Calu3 (cell line): ENCODE data around the gene NPHP4. TPM values are rescaled to one million over a fixed set of nuclear protein-coding genes. Genes with fewer than 3 reads are reported as not detected.

Experiments
- BruUV-seq: library from RNA; stranded (reverse); fragments of 400-500 nt; replicated peaks from 2 replicates; lab custom pipeline; 2021; lab: Mats Ljungman, UMichigan
- CTCF ChIA-PET: fragments of 300-600 bp; sonication (Branson Sonifier 250); formaldehyde crosslinking; loops from one replicate; lab custom pipeline; 2022; ENCODE audit warnings: antibody characterized with exemption; lab: Charles Lee
- DNase-seq: peaks from one replicate; pipeline ENCODE4 v3.0.0; 2022
- H3K27ac Mint-ChIP-seq: one replicate; pipeline ENCODE4 v1.8.0; 2022; ENCODE audit warnings: mixed read lengths; ENCODE audit not compliant: unreplicated experiment
- H3K27me3 Mint-ChIP-seq: one replicate; pipeline ENCODE4 v1.8.0; 2022; ENCODE audit warnings: mixed read lengths; ENCODE audit not compliant: unreplicated experiment
- H3K36me3 Mint-ChIP-seq: one replicate; pipeline ENCODE4 v1.8.0; 2022; ENCODE audit warnings: mild to moderate bottlenecking, moderate library complexity, mixed read lengths; ENCODE audit not compliant: insufficient read depth, unreplicated experiment
- H3K4me1 Mint-ChIP-seq: one replicate; pipeline ENCODE4 v1.8.0; 2022; ENCODE audit warnings: mild to moderate bottlenecking, low read depth, mixed read lengths; ENCODE audit not compliant: unreplicated experiment
- H3K4me3 Mint-ChIP-seq: one replicate; pipeline ENCODE4 v1.8.0; 2022; ENCODE audit warnings: mild to moderate bottlenecking, low read depth, moderate library complexity, mixed read lengths; ENCODE audit not compliant: unreplicated experiment
- H3K9me3 Mint-ChIP-seq: one replicate; pipeline ENCODE4 v1.8.0; 2022; ENCODE audit warnings: low read depth, mixed read lengths; ENCODE audit not compliant: unreplicated experiment
- CTCF ChIP-seq: fragments of 200-600 bp; IDR thresholded peaks from one replicate; pipeline ENCODE4 v1.8.0; 2022; ENCODE audit warnings: antibody characterized with exemption; ENCODE audit not compliant: unreplicated experiment
- intact Hi-C: fragments of 100-400 bp; cut with micrococcal nuclease; formaldehyde crosslinking; loops from one replicate; pipeline ENCODE4 v1.10.0; 2022; ENCODE audit not compliant: unreplicated experiment
- microRNA-seq: library from miRNA; unstranded; fragments of <30 nt; microRNA quantifications from one replicate; pipeline ENCODE4 v1.2.0, GENCODE V29; 2022
- total RNA-seq: library from RNA; stranded (reverse); gene quantifications from 2 replicates; pipeline ENCODE4 v1.2.3, GENCODE V29; 2022

NPHP4 gene
- total RNA-seq, 1 experiment from 2014 or later, result 11.1 TPM

GRCh38 chr1:5815716-5816115 is 176.5 kb downstream of the NPHP4 start:
- H3K9me3 Mint-ChIP-seq, result no peaks in the 10 kb centered on the region
- TF ChIP-seq CTCF, result no peak
- no peaks in the 10 kb centered on the region for H3K4me1 Mint-ChIP-seq
- H3K27ac Mint-ChIP-seq, result no peak overlapping the region
- intact Hi-C loops, result no loop called here
- H3K36me3 Mint-ChIP-seq, result no peaks in the 10 kb centered on the region
- H3K4me3 Mint-ChIP-seq, result no peak overlapping the region
- DNase-seq, result no peak
- no TSS peak for BruUV-seq
- peaks cover 22% of the 10 kb centered on the region for H3K27me3 Mint-ChIP-seq
- CTCF ChIA-PET, result interaction anchor here (0.6 kb wide), 1 partner anchor 61 kb away, joined by 3 read pairs; no protein-coding TSS in a partner anchor

GRCh38 chr1:5815211-5815610 is 177.0 kb downstream of the NPHP4 start:
- Mint-ChIP-seq H3K27ac (no peak overlapping the region), H3K9me3 (no peaks in the 10 kb centered on the region), H3K36me3 (no peaks in the 10 kb centered on the region), H3K4me1 (no peaks in the 10 kb centered on the region), H3K4me3 (no peak overlapping the region), H3K27me3 (peaks cover 19% of the 10 kb centered on the region)
- BruUV-seq, result no TSS peak
- CTCF ChIA-PET, result interaction anchor here (0.6 kb wide), 1 partner anchor 61 kb away, joined by 3 read pairs; no protein-coding TSS in a partner anchor
- no peak for DNase-seq
- intact Hi-C loops, result no loop called here
- no peak for TF ChIP-seq CTCF

GRCh38 chr1:5814046-5814619 is 178.1 kb downstream of the NPHP4 start:
- H3K36me3 Mint-ChIP-seq, result no peaks in the 10 kb centered on the region
- intact Hi-C loops, result no loop called here
- no peak overlapping the region for H3K27ac Mint-ChIP-seq
- TF ChIP-seq CTCF, result no peak
- H3K9me3 Mint-ChIP-seq, result no peaks in the 10 kb centered on the region
- peaks cover 11% of the 10 kb centered on the region for H3K27me3 Mint-ChIP-seq
- BruUV-seq, result no TSS peak
- DNase-seq, result no peak
- CTCF ChIA-PET, result no interaction called here
- H3K4me3 Mint-ChIP-seq, result no peak overlapping the region
- no peaks in the 10 kb centered on the region for H3K4me1 Mint-ChIP-seq

DNA sequence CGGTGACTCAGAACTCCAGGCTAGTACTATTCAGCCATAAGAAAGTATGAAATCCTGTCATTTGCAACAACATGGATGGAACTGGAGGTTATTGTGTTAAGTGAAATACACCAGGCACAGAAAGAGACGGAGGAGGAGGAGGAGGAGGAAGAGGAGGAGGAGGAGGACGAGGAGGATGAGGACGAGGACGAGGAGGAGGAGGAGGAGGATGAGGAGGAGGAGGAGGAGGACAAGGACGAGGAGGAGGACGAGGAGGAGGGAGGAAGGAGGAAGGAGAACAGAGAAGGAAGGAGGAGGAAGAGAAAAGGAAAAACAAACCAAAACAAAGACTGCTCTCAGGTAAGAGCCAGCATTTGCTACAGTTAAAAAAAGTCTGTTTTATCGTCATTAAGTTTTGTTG is 178.7 kb downstream of the NPHP4 start:
- no peak for TF ChIP-seq CTCF

More for the DNA sequence above, 178.7 kb downstream of the NPHP4 start:
- DNase-seq, result no peak
- intact Hi-C loops, result no loop called here
- CTCF ChIA-PET, result no interaction called here
- no peaks in the 10 kb centered on the region for H3K4me1 Mint-ChIP-seq
- no peak overlapping the region for H3K27ac Mint-ChIP-seq
- BruUV-seq, result no TSS peak
- no peak overlapping the region for H3K4me3 Mint-ChIP-seq
- H3K9me3 Mint-ChIP-seq, result no peaks in the 10 kb centered on the region
- H3K36me3 Mint-ChIP-seq, result no peaks in the 10 kb centered on the region
- H3K27me3 Mint-ChIP-seq, result peaks cover 4% of the 10 kb centered on the region

Small RNA genes within 50 kb of the gene (microRNA-seq; reads per million reads assigned to microRNA genes)
- 1.4 reads per million for gene MIR4689

Other genes with a start within 250 kb of the NPHP4 start
- gene KCNAB2, start 53.5 kb upstream of the NPHP4 start, total RNA-seq, result 3.6 and 4.7 TPM in 2 replicates
- gene CHD5, start 187.9 kb upstream of the NPHP4 start, total RNA-seq, result 0.27 and 0.28 TPM in 2 replicates
- 256 and 259 TPM in 2 replicates for gene RPL22, start 207.2 kb upstream of the NPHP4 start, total RNA-seq
- 146 and 160 TPM in 2 replicates for gene RNF207, start 213.7 kb upstream of the NPHP4 start, total RNA-seq
- gene ICMT, start 243.5 kb upstream of the NPHP4 start, total RNA-seq, result 54.5 and 56.2 TPM in 2 replicates